ENCODE data around the gene DYNC1LI1.

Gene DYNC1LI1

GRCh38 chr3:32557640-32558352, 12.9 kb downstream of the DYNC1LI1 start:
- Histone ChIP-seq H3K4me3 (ENCODE audit: low read length in 2 of 2) (no peak overlapping the region), H3K36me3 (ENCODE audit: control insufficient read depth in 2 of 2, insufficient read depth in 2 of 2, low read length in 2 of 2) (peaks cover 0 to 2% of the 10 kb centered on the region in 2 donors), H3K4me1 (ENCODE audit: control insufficient read depth, insufficient read depth, low read length) (no peaks in the 10 kb centered on the region), H3K27me3 (ENCODE audit: control insufficient read depth in 1 of 2, insufficient read depth in 2 of 2, low read length in 2 of 2) (no peaks in the 10 kb centered on the region), H3K9ac (ENCODE audit: low read length in 2 of 2) (no peak overlapping the region), H3K27ac (ENCODE audit: low read length) (no peak overlapping the region), H3K9me3 (ENCODE audit: control insufficient read depth in 2 of 2, low read length in 2 of 2) (no peaks in the 10 kb centered on the region)

DNA sequence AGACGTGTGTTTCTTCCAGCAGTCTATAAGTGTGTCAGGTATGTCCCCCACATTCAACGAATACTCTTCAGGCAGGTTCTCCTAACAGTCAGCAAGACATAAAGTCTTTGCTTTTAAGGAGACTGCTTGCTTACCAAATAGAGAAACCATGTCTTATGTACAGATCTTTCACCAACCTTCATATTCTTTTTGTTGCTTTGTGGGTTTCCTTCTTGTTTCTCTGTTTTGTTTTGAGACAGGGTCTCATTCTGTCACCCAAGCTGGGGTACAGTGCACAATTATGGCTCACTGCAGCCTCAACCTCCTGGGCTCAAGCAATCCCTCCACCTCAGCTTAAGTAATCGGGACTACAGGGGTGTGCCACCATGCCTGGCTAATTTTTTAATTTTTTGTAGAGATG, 14.3 kb downstream of the DYNC1LI1 start:
- Histone ChIP-seq H3K36me3 (ENCODE audit: control insufficient read depth in 2 of 2, insufficient read depth in 2 of 2, low read length in 2 of 2) (peaks cover 0 to 2% of the 10 kb centered on the region in 2 donors), H3K4me3 (ENCODE audit: low read length in 2 of 2) (no peak overlapping the region)

GRCh38 chr3:32553973-32554372, 16.7 kb downstream of the DYNC1LI1 start:
- no peak overlapping the region for H3K9ac ChIP-seq (ENCODE audit: low read length in 2 of 2)
- no peak overlapping the region for H3K27ac ChIP-seq (ENCODE audit: low read length)
- no peaks in the 10 kb centered on the region for H3K4me1 ChIP-seq (ENCODE audit: control insufficient read depth, insufficient read depth, low read length)
- no peaks in the 10 kb centered on the region for H3K27me3 ChIP-seq (ENCODE audit: control insufficient read depth in 1 of 2, insufficient read depth in 2 of 2, low read length in 2 of 2)
- no peak overlapping the region for H3K4me3 ChIP-seq (ENCODE audit: low read length in 2 of 2)
- no peaks in the 10 kb centered on the region for H3K9me3 ChIP-seq (ENCODE audit: control insufficient read depth in 2 of 2, low read length in 2 of 2)
- H3K36me3 ChIP-seq (ENCODE audit: control insufficient read depth in 2 of 2, insufficient read depth in 2 of 2, low read length in 2 of 2) = peaks cover 0 to 2% of the 10 kb centered on the region in 2 donors

More for the DNA sequence above, 14.3 kb downstream of the DYNC1LI1 start:
- Histone ChIP-seq H3K9ac (ENCODE audit: low read length in 2 of 2) (no peak overlapping the region), H3K4me1 (ENCODE audit: control insufficient read depth, insufficient read depth, low read length) (no peaks in the 10 kb centered on the region), H3K27me3 (ENCODE audit: control insufficient read depth in 1 of 2, insufficient read depth in 2 of 2, low read length in 2 of 2) (no peaks in the 10 kb centered on the region), H3K9me3 (ENCODE audit: control insufficient read depth in 2 of 2, low read length in 2 of 2) (no peaks in the 10 kb centered on the region), H3K27ac (ENCODE audit: low read length) (no peak overlapping the region)

DNA sequence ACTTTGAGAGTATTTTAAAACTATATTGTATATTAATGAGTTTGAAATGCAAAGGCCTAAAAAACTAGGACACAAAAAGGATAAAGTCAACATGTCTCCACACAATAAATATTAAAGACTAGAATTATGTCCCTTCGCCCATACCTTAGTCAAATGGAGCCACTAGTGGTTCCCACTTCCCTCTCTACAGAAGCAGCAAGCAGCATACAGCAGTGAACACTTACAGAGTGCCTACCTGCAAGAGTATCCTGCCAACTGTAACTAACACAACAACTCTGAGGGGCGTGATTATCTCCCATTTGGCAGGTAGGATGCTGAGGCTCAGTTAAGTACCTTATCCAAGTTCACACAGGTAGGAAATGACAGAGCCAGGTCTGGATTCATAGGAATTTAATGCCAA, 17.2 kb downstream of the DYNC1LI1 start:
- no peak overlapping the region for H3K27ac ChIP-seq (ENCODE audit: low read length)
- H3K9me3 ChIP-seq (ENCODE audit: control insufficient read depth in 2 of 2, low read length in 2 of 2) = no peaks in the 10 kb centered on the region
- H3K4me1 ChIP-seq (ENCODE audit: control insufficient read depth, insufficient read depth, low read length) = no peaks in the 10 kb centered on the region
- peaks cover 0 to 2% of the 10 kb centered on the region in 2 donors for H3K36me3 ChIP-seq (ENCODE audit: control insufficient read depth in 2 of 2, insufficient read depth in 2 of 2, low read length in 2 of 2)
- no peak overlapping the region for H3K9ac ChIP-seq (ENCODE audit: low read length in 2 of 2)
- no peaks in the 10 kb centered on the region for H3K27me3 ChIP-seq (ENCODE audit: control insufficient read depth in 1 of 2, insufficient read depth in 2 of 2, low read length in 2 of 2)
- H3K4me3 ChIP-seq (ENCODE audit: low read length in 2 of 2) = no peak overlapping the region

- Histone ChIP-seq H3K4me3 (ENCODE audit: low read length in 2 of 2) (no peak overlapping the region), H3K36me3 (ENCODE audit: control insufficient read depth in 2 of 2, insufficient read depth in 2 of 2, low read length in 2 of 2) (peaks cover 0 to 2% of the 10 kb centered on the region in 2 donors), H3K4me1 (ENCODE audit: control insufficient read depth, insufficient read depth, low read length) (no peaks in the 10 kb centered on the region), H3K9ac (ENCODE audit: low read length in 2 of 2) (no peak overlapping the region), H3K9me3 (ENCODE audit: control insufficient read depth in 2 of 2, low read length in 2 of 2) (no peaks in the 10 kb centered on the region), H3K27ac (ENCODE audit: low read length) (no peak overlapping the region), H3K27me3 (ENCODE audit: control insufficient read depth in 1 of 2, insufficient read depth in 2 of 2, low read length in 2 of 2) (no peaks in the 10 kb centered on the region)
These were observed 18.6 kb downstream of the DYNC1LI1 start for GRCh38 chr3:32552013-32552412.

DNA sequence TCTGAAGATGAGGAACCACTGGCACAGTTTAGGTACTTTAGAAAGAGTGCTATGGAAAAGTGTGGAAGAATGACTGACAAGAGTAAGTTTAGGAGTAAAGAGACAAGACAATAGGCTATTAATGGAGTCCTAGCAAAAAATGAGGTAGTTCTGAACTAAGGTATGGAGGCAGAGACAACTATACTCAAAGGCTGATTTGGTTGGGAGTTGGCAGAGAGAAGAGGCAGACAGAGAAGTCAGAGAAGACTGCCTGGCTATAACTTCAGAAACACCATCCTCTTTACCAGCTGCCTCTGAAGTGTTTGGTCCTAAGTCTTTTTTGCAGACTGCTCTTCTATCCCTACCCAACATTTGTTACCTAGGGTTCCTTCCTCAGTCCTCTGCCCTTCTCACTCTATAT, 19.2 kb downstream of the DYNC1LI1 start:
- Histone ChIP-seq H3K36me3 (ENCODE audit: control insufficient read depth in 2 of 2, insufficient read depth in 2 of 2, low read length in 2 of 2) (peaks cover 0 to 2% of the 10 kb centered on the region in 2 donors), H3K4me1 (ENCODE audit: control insufficient read depth, insufficient read depth, low read length) (no peaks in the 10 kb centered on the region), H3K9ac (ENCODE audit: low read length in 2 of 2) (no peak overlapping the region), H3K9me3 (ENCODE audit: control insufficient read depth in 2 of 2, low read length in 2 of 2) (no peaks in the 10 kb centered on the region), H3K27me3 (ENCODE audit: control insufficient read depth in 1 of 2, insufficient read depth in 2 of 2, low read length in 2 of 2) (no peaks in the 10 kb centered on the region), H3K27ac (ENCODE audit: low read length) (no peak overlapping the region), H3K4me3 (ENCODE audit: low read length in 2 of 2) (no peak overlapping the region)

DNA sequence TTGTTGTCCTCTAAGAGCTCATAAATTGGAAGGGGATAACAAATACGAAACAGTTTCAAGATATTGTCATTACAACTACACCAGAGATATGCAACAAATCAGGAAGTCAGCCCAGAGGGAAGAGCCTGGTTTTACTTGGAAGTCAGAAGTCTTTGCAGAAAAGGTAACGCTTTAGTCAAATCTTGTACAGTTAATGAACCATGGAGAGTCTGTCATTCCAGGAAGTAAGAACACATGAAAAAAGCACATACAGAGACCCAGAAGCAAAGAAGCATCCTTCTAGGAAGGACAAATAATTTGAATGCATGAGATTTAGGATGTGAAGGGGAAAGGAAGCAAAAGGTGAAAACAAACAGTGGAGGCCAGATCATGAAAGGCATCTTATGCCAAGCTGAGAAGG, 19.6 kb downstream of the DYNC1LI1 start:
- H3K27ac ChIP-seq (ENCODE audit: low read length) = no peak overlapping the region
- no peaks in the 10 kb centered on the region for H3K9me3 ChIP-seq (ENCODE audit: control insufficient read depth in 2 of 2, low read length in 2 of 2)
- H3K27me3 ChIP-seq (ENCODE audit: control insufficient read depth in 1 of 2, insufficient read depth in 2 of 2, low read length in 2 of 2) = no peaks in the 10 kb centered on the region
- no peak overlapping the region for H3K9ac ChIP-seq (ENCODE audit: low read length in 2 of 2)
- no peaks in the 10 kb centered on the region for H3K4me1 ChIP-seq (ENCODE audit: control insufficient read depth, insufficient read depth, low read length)
- no peak overlapping the region for H3K4me3 ChIP-seq (ENCODE audit: low read length in 2 of 2)
- H3K36me3 ChIP-seq (ENCODE audit: control insufficient read depth in 2 of 2, insufficient read depth in 2 of 2, low read length in 2 of 2) = peaks cover 0 to 1% of the 10 kb centered on the region in 2 donors

DNA sequence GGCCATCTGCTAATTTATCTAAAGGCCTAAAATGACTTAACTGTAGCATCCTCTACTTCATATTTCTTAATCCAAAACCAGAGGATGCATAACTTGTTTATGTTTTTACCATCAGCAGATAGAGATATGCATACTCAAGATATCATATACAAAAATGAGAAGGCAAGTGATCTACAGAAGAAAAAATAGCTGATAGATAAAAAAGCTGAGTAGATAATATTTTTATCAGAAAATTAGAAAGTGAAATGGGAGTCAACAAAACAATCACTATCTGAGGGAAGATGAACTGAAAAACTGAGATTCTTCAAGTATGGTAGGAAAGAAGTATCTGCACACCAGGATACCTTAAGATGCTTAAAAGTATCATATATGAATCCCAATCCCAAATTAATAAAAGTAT, 25.4 kb downstream of the DYNC1LI1 start:
- Histone ChIP-seq H3K9ac (ENCODE audit: low read length in 2 of 2) (no peak overlapping the region), H3K9me3 (ENCODE audit: control insufficient read depth in 2 of 2, low read length in 2 of 2) (no peaks in the 10 kb centered on the region), H3K27me3 (ENCODE audit: control insufficient read depth in 1 of 2, insufficient read depth in 2 of 2, low read length in 2 of 2) (no peaks in the 10 kb centered on the region), H3K4me1 (ENCODE audit: control insufficient read depth, insufficient read depth, low read length) (no peaks in the 10 kb centered on the region), H3K27ac (ENCODE audit: low read length) (no peak overlapping the region), H3K4me3 (ENCODE audit: low read length in 2 of 2) (no peak overlapping the region), H3K36me3 (ENCODE audit: control insufficient read depth in 2 of 2, insufficient read depth in 2 of 2, low read length in 2 of 2) (peaks cover 0 to 2% of the 10 kb centered on the region in 2 donors)

DNA sequence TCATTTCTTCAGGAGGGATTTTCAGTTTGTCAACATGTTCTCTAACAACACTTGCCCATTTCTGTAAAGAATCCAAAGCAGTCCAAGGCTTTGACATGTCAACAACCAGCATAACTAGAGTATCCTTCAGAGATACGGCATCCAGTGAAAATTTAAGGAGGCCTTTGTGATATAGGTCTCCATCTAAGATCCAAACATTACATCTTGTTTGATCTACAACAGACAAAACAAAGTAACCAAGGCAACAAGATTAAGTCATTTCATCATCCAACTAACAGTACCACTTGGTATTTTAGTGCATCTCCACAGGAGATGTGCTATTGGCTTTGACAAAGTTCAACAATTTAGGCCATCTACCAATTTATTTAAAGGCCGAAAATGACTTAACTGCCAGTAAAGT, 25.8 kb downstream of the DYNC1LI1 start:
- Histone ChIP-seq H3K36me3 (ENCODE audit: control insufficient read depth in 2 of 2, insufficient read depth in 2 of 2, low read length in 2 of 2) (peaks cover 0 to 2% of the 10 kb centered on the region in 2 donors), H3K4me3 (ENCODE audit: low read length in 2 of 2) (no peak overlapping the region), H3K9ac (ENCODE audit: low read length in 2 of 2) (no peak overlapping the region), H3K27ac (ENCODE audit: low read length) (no peak overlapping the region), H3K4me1 (ENCODE audit: control insufficient read depth, insufficient read depth, low read length) (no peaks in the 10 kb centered on the region), H3K9me3 (ENCODE audit: control insufficient read depth in 2 of 2, low read length in 2 of 2) (no peaks in the 10 kb centered on the region), H3K27me3 (ENCODE audit: control insufficient read depth in 1 of 2, insufficient read depth in 2 of 2, low read length in 2 of 2) (no peaks in the 10 kb centered on the region)

DNA sequence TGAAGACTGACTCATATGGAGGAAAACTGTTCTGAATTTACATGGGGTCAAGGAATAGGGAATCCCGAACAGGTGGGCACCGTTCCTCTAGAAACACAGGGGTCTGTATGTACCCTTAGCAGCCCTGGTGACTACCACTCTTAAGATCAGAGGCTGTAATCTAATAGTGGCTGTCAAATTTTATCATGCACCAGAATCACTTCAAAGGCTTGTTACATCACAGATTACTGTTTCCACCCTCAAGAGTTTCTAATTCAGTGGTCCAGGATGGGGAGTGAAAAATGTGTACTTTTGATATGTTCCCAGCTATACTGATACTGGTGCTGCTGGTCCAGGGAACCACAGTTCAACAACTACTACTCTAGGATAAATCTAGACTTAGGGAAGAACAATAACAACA, 27.9 kb downstream of the DYNC1LI1 start:
- H3K9me3 ChIP-seq (ENCODE audit: control insufficient read depth in 2 of 2, low read length in 2 of 2) = no peaks in the 10 kb centered on the region
- no peaks in the 10 kb centered on the region for H3K27me3 ChIP-seq (ENCODE audit: control insufficient read depth in 1 of 2, insufficient read depth in 2 of 2, low read length in 2 of 2)
- peaks cover 0 to 2% of the 10 kb centered on the region in 2 donors for H3K36me3 ChIP-seq (ENCODE audit: control insufficient read depth in 2 of 2, insufficient read depth in 2 of 2, low read length in 2 of 2)
- no peak overlapping the region for H3K27ac ChIP-seq (ENCODE audit: low read length)
- H3K4me3 ChIP-seq (ENCODE audit: low read length in 2 of 2) = no peak overlapping the region
- H3K4me1 ChIP-seq (ENCODE audit: control insufficient read depth, insufficient read depth, low read length) = no peaks in the 10 kb centered on the region
- no peak overlapping the region for H3K9ac ChIP-seq (ENCODE audit: low read length in 2 of 2)

DNA sequence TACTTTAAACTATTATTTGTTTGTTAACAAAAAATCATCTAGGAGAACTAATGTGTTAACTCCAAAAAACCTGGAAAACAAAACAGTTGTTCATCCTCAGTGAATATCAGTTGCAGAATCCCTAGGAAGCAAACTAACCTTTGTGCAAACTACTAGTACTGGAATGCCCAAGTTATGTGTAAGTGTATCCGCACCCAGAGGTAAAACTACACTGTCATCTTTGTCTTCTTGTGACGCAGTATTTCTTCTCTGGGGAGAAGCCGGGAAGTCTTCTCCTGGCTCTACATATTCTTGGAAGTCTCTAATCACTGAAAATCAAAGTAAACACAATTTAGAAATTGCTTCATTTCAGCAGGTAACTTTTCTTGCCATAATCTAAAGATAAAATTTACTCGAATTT, 29.8 kb downstream of the DYNC1LI1 start:
- Histone ChIP-seq H3K4me3 (ENCODE audit: low read length in 2 of 2) (no peak overlapping the region), H3K9ac (ENCODE audit: low read length in 2 of 2) (no peak overlapping the region), H3K9me3 (ENCODE audit: control insufficient read depth in 2 of 2, low read length in 2 of 2) (no peaks in the 10 kb centered on the region), H3K4me1 (ENCODE audit: control insufficient read depth, insufficient read depth, low read length) (no peaks in the 10 kb centered on the region), H3K27ac (ENCODE audit: low read length) (no peak overlapping the region), H3K27me3 (ENCODE audit: control insufficient read depth in 1 of 2, insufficient read depth in 2 of 2, low read length in 2 of 2) (no peaks in the 10 kb centered on the region), H3K36me3 (ENCODE audit: control insufficient read depth in 2 of 2, insufficient read depth in 2 of 2, low read length in 2 of 2) (peaks cover 2 to 4% of the 10 kb centered on the region in 2 donors)

Data from stomach smooth muscle (tissue), 2 donors.